ENCODE results near the gene JAZF1.

- no peak for TF ChIP-seq CTCF (IDR thresholded peaks at IDR 0.05)
- TF ChIP-seq EZH2 (IDR thresholded peaks at IDR 0.05; ENCODE audit: borderline replicate concordance, insufficient read depth, low read depth, low read length, poor library complexity, severe bottlenecking), result no peak
Observed at GRCh38 chr7:27971171-27971812, 209.3 kb downstream of the JAZF1 start.

Measured in B cell (primary cell).